ENCODE measurements around the gene LRMDA. TPM values are rescaled to one million over a fixed set of nuclear protein-coding genes. Genes with fewer than 3 reads are reported as not detected.

Gene LRMDA
- total and polyA plus RNA-seq, 2 donors (not counting 1 experiment from before 2014, with no cell fraction given), result 0.12 TPM; not detected in 1

GRCh38 chr10:76010703-76011102 is 579.3 kb downstream of the LRMDA start:
- no peak for TF ChIP-seq CTCF (IDR thresholded peaks at IDR 0.05)
- TF ChIP-seq EZH2 (IDR thresholded peaks at IDR 0.05; ENCODE audit: borderline replicate concordance, insufficient read depth, low read depth, low read length, poor library complexity, severe bottlenecking), result no peak
- no peaks in the 10 kb centered on the region for H3K4me1 ChIP-seq (ENCODE audit: control insufficient read depth in 2 of 2, insufficient read depth in 2 of 2, low read length in 2 of 2)
- WGBS (ENCODE audit: insufficient coverage), result 100% methylated on average over 1 of the region's 3 CpGs
- Mint-ChIP-seq H3K4me1 (no peaks in the 10 kb centered on the region), H3K27ac (no peak overlapping the region), H3K4me3 (no peak overlapping the region), H3K9me3 (ENCODE audit: insufficient read depth) (no peaks in the 10 kb centered on the region), H3K27me3 (peaks cover 5% of the 10 kb centered on the region)
- no peak overlapping the region for H3K27ac ChIP-seq (ENCODE audit: low read length in 2 of 2)
- no peak overlapping the region for H3K9ac ChIP-seq (ENCODE audit: low read length)
- H3K9me3 ChIP-seq (ENCODE audit: control extremely low read depth in 1 of 3, control insufficient read depth in 2 of 3, insufficient read depth in 1 of 3, low read length in 2 of 3), result no peaks in the 10 kb centered on the region
- intact Hi-C loops (cut with micrococcal nuclease), result no loop called here
- no peak for DNase-seq
- no peak overlapping the region for H2AFZ ChIP-seq (ENCODE audit: insufficient read depth, low read depth, low read length, poor library complexity, severe bottlenecking)
- no peaks in the 10 kb centered on the region for H3K27me3 ChIP-seq (replicated peaks in 1 of 4; ENCODE audit: control extremely low read depth in 1 of 4, control insufficient read depth in 3 of 4, insufficient read depth in 4 of 4, low read length in 3 of 4)
- H4K20me1 ChIP-seq (ENCODE audit: control insufficient read depth, insufficient read depth, low read length, poor library complexity, severe bottlenecking), result no peaks in the 10 kb centered on the region
- POLR2A ChIA-PET, result no interaction called here
- H3K36me3 ChIP-seq (replicated peaks in 1 of 2; ENCODE audit: control extremely low read depth in 1 of 2, control insufficient read depth in 1 of 2, extremely low read depth in 1 of 2, insufficient read depth in 2 of 2, low read length in 1 of 2), result no peaks in the 10 kb centered on the region
- H3K4me2 ChIP-seq (replicated peaks; ENCODE audit: low read depth, low read length, poor library complexity, severe bottlenecking), result no peak overlapping the region
- CTCF ChIA-PET, result no interaction called here
- ATAC-seq (ENCODE audit: low read depth), result no peak
- H3K79me2 ChIP-seq (ENCODE audit: control insufficient read depth, insufficient read depth, low read length), result no peaks in the 10 kb centered on the region
- H3K4me3 ChIP-seq (ENCODE audit: control extremely low read depth in 1 of 5, extremely low read depth in 1 of 5, insufficient read depth in 1 of 5, low read depth in 2 of 5, low read length in 4 of 5), result no peak overlapping the region

- Histone ChIP-seq H2AFZ (ENCODE audit: insufficient read depth, low read depth, low read length, poor library complexity, severe bottlenecking) (no peak overlapping the region), H3K27ac (ENCODE audit: low read length in 2 of 2) (no peak overlapping the region), H3K4me3 (ENCODE audit: control extremely low read depth in 1 of 5, extremely low read depth in 1 of 5, insufficient read depth in 1 of 5, low read depth in 2 of 5, low read length in 4 of 5) (no peak overlapping the region), H3K4me2 (replicated peaks; ENCODE audit: low read depth, low read length, poor library complexity, severe bottlenecking) (no peak overlapping the region), H3K27me3 (replicated peaks in 1 of 4; ENCODE audit: control extremely low read depth in 1 of 4, control insufficient read depth in 3 of 4, insufficient read depth in 4 of 4, low read length in 3 of 4) (no peaks in the 10 kb centered on the region), H4K20me1 (ENCODE audit: control insufficient read depth, insufficient read depth, low read length, poor library complexity, severe bottlenecking) (no peaks in the 10 kb centered on the region), H3K4me1 (ENCODE audit: control insufficient read depth in 2 of 2, insufficient read depth in 2 of 2, low read length in 2 of 2) (no peaks in the 10 kb centered on the region), H3K79me2 (ENCODE audit: control insufficient read depth, insufficient read depth, low read length) (no peaks in the 10 kb centered on the region), H3K36me3 (replicated peaks in 1 of 2; ENCODE audit: control extremely low read depth in 1 of 2, control insufficient read depth in 1 of 2, extremely low read depth in 1 of 2, insufficient read depth in 2 of 2, low read length in 1 of 2) (no peaks in the 10 kb centered on the region), H3K9me3 (ENCODE audit: control extremely low read depth in 1 of 3, control insufficient read depth in 2 of 3, insufficient read depth in 1 of 3, low read length in 2 of 3) (no peaks in the 10 kb centered on the region), H3K9ac (ENCODE audit: low read length) (no peak overlapping the region)
- no peak for ATAC-seq (ENCODE audit: low read depth)
- Mint-ChIP-seq H3K4me3 (no peak overlapping the region), H3K27ac (no peak overlapping the region), H3K27me3 (peaks cover 5% of the 10 kb centered on the region), H3K4me1 (no peaks in the 10 kb centered on the region), H3K9me3 (ENCODE audit: insufficient read depth) (no peaks in the 10 kb centered on the region)
- intact Hi-C loops (cut with micrococcal nuclease), result no loop called here
- no peak for DNase-seq
- 96% methylated on average over 5 of the region's 7 CpGs for WGBS (ENCODE audit: insufficient coverage)
- POLR2A ChIA-PET, result no interaction called here
- TF ChIP-seq CTCF (IDR thresholded peaks at IDR 0.05) (no peak), EZH2 (IDR thresholded peaks at IDR 0.05; ENCODE audit: borderline replicate concordance, insufficient read depth, low read depth, low read length, poor library complexity, severe bottlenecking) (no peak)
- CTCF ChIA-PET, result no interaction called here
Observed at GRCh38 chr10:76012716-76013327, 581.4 kb downstream of the LRMDA start.
